ENCODE results near the gene ADAM8.
"Not testable (repeated sequence)": the region's sequence is repeated elsewhere in the genome, so short reads cannot be mapped to it uniquely, and the experiment has no call there.

The ADAM8 gene

DNA sequence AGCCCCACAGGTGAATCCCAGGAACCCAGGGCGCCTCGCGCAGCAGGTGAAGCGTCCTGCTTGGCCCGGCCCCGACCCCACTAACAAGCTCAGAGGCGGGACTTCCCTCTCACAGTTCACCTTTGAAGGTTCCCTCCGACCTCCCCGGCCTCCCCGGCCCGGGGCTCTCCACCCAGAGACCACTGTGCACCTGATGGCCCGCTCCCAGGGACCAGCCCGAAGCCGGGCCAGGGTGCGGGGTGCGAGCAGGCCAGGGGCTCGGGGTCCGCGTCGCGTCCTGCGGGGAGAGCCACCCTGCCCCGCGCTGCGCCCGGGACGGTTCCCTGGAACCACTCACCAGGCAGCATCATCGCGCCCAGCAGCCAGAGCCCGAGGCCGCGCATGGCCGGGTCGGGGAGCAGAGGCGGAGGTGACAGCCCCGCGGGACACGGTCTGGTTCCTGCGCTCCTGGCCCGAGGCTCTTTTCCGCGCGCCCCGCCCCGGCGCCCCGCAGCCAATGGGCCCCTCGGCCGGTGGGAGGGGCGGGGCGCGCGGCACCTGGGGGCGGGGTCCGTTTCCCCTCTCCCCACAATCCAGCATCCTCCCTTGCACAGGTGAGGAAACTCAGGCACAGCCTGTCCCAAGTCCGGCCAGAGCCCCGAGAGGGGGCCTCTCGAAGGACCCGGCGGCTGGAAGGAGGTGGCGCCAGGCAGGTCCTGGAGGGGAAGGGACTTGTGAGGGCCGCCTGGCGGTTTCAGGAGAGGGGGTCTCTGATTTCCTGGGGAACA is at the start of gene ADAM8:
TSS of gene ADAM8 (minus strand) at position 434 of the 767 bp plus-strand sequence. CDS start at position 383, 51 bp downstream.
- no peak within 1 kb of the TSS for H3K4me3 ChIP-seq (ENCODE audit: low read depth, low read length)

DNA sequence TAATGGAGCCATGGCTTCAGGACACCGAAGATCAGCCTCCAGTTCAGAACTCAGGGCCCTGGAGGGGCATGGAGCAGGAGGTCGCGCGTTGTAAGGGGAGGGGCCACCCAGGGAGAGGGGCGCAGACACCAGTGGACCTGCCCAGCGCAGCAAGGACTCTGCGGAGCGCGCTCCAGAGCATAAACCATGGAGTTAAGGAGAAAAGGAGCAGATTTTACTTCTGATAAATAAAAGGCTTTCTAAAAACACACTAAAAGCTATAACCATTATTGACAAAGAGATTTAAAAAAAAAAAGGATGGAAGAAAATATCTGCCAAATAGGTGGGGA is 49.5 kb upstream of the ADAM8 start:
- peak overlapping the region; percentile 60 for H3K4me3 ChIP-seq (ENCODE audit: low read depth, low read length)
- TF ChIP-seq, protein P1, sequence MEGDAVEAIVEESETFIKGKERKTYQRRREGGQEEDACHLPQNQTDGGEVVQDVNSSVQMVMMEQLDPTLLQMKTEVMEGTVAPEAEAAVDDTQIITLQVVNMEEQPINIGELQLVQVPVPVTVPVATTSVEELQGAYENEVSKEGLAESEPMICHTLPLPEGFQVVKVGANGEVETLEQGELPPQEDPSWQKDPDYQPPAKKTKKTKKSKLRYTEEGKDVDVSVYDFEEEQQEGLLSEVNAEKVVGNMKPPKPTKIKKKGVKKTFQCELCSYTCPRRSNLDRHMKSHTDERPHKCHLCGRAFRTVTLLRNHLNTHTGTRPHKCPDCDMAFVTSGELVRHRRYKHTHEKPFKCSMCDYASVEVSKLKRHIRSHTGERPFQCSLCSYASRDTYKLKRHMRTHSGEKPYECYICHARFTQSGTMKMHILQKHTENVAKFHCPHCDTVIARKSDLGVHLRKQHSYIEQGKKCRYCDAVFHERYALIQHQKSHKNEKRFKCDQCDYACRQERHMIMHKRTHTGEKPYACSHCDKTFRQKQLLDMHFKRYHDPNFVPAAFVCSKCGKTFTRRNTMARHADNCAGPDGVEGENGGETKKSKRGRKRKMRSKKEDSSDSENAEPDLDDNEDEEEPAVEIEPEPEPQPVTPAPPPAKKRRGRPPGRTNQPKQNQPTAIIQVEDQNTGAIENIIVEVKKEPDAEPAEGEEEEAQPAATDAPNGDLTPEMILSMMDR (IDR thresholded peaks at IDR 0.05; ENCODE audit: low read depth, low read length), result no peak

More for the DNA sequence above, at the start of gene ADAM8:
- TF ChIP-seq, protein P1 (IDR thresholded peaks at IDR 0.05; ENCODE audit: low read depth, low read length), result no peak

GRCh38 chr10:133325440-133326222 is 49.0 kb upstream of the ADAM8 start:
- TF ChIP-seq, protein P1 (IDR thresholded peaks at IDR 0.05; ENCODE audit: low read depth, low read length), result no peak
- peak overlapping the region; percentile 60 for H3K4me3 ChIP-seq (ENCODE audit: low read depth, low read length)

- peak overlapping the region; percentile 60 for H3K4me3 ChIP-seq (ENCODE audit: low read depth, low read length)
- TF ChIP-seq, protein P1 (IDR thresholded peaks at IDR 0.05; ENCODE audit: low read depth, low read length), result no peak
Measured at GRCh38 chr10:133324857-133325260, 48.2 kb upstream of the ADAM8 start.

DNA sequence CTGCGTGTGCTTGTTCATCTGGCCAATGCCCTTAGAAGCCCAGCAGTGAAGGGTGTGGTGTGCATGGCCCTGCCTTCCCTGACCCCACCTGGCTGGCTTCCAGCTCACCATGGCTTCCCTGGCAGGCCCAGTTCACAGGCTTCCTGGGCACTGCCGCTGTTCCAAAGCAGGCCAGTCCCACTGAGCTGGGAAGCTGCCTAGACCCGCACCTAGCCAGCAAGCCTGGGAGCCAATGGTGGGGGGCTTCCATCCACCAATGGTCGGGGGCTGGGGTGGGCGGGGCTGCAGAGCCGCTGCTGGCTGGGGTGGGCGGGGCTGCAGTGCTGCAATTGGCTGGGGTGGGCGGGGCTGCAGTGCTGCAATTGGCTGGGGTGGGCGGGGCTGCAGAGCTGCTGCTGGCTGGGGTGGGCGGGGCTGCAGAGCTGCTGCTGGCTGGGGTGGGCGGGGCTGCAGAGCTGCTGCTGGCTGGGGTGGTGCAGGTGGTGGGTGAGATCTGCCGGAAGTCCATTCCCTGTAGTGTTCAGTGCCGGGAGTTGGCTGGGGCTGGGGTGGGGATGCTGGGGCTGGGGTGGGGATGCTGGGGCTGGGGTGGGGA is 47.6 kb upstream of the ADAM8 start:
- no peak overlapping the region for H3K4me3 ChIP-seq (ENCODE audit: low read depth, low read length)
- TF ChIP-seq, protein P1 (IDR thresholded peaks at IDR 0.05; ENCODE audit: low read depth, low read length), result no peak

- H3K4me3 ChIP-seq (ENCODE audit: low read depth, low read length), result not testable (repeated sequence)
Measured at GRCh38 chr10:133322064-133322709, 45.5 kb upstream of the ADAM8 start.

DNA sequence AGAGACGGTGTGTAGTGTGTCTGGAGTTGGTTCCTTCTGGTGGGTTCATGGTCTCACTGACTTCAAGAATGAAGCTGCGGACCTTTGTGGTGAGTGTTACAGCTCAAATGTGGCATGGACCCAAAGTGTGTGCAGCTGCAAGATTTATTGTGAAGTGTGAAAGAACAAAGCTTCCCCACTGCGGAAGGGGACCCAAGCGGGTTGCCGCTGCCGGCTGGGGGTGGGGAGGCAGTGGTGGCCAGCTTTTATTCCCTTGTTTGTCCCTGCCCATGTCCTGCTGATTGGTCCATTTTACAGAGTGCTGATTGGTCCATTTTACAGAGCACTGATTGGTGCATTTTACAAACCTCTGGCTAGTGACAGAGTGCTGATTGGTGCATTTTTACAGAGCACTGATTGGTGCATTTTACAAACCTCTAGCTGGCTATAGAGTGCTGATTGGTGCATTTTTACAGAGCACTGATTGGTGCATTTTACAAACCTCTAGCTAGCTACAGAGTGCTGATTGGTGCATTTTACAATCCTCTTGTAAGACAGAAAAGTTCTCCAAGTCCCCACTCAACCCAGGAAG is 44.3 kb upstream of the ADAM8 start:
- not testable (repeated sequence) for H3K4me3 ChIP-seq (ENCODE audit: low read depth, low read length)
